WTC11 (cell line): ENCODE results near the gene SLC2A9. TPM values are rescaled to one million over a fixed set of nuclear protein-coding genes. Genes with fewer than 3 reads are reported as not detected.

Source experiments
- ATAC-seq: fragments of 200-7000 bp; cut with Tn5 transposase; 2 replicates; pipeline ENCODE4 v1.10.0; 2021; ENCODE audit warnings: mild to moderate bottlenecking, moderate library complexity
- CTCF ChIA-PET: fragments of 300-600 bp; sonication (Branson Sonifier 250); formaldehyde crosslinking; loops from one replicate; lab custom pipeline; 2021; ENCODE audit warnings: antibody characterized with exemption; lab: Charles Lee
- POLR2A ChIA-PET: fragments of 350-600 bp; sonication (Branson Sonifier 250); formaldehyde crosslinking; loops from one replicate; lab custom pipeline; 2021; ENCODE audit warnings: antibody characterized with exemption; lab: Charles Lee
- DNase-seq: peaks from one replicate; pipeline ENCODE4 v3.0.0; 2021; ENCODE audit warnings: low spot score
- H3K27ac Mint-ChIP-seq: 2 replicates; pipeline ENCODE4 v1.8.0; 2021; ENCODE audit warnings: mixed read lengths
- H3K27me3 Mint-ChIP-seq: 2 replicates; pipeline ENCODE4 v1.8.0; 2021; ENCODE audit warnings: low read depth, mild to moderate bottlenecking, moderate library complexity, mixed read lengths
- H3K36me3 Mint-ChIP-seq: 2 replicates; pipeline ENCODE4 v1.8.0; 2021; ENCODE audit warnings: mixed read lengths
- H3K4me1 Mint-ChIP-seq: 2 replicates; pipeline ENCODE4 v1.8.0; 2022; ENCODE audit warnings: mixed read lengths
- H3K4me3 Mint-ChIP-seq: 2 replicates; pipeline ENCODE4 v1.8.0; 2021; ENCODE audit warnings: mild to moderate bottlenecking, moderate library complexity, mixed read lengths
- H3K9me3 Mint-ChIP-seq: 2 replicates; pipeline ENCODE4 v1.8.0; 2021; ENCODE audit warnings: mixed read lengths
- CREB1 ChIP-seq: sonication (generic); formaldehyde crosslinking; IDR thresholded peaks from 2 replicates; pipeline ENCODE4 v1.8.0; 2023; ENCODE audit warnings: mild to moderate bottlenecking, missing genetic modification reagents
- EMX1 ChIP-seq: fragments of 250-450 bp; sonication (Bioruptor Pico); IDR thresholded peaks from 2 replicates; pipeline ENCODE4 v1.8.0; 2021; ENCODE audit warnings: mild to moderate bottlenecking
- ESRRA ChIP-seq: sonication (generic); formaldehyde crosslinking; IDR thresholded peaks from 2 replicates; pipeline ENCODE4 v1.8.1; 2022; ENCODE audit warnings: mild to moderate bottlenecking, missing genetic modification reagents, borderline replicate concordance
- ETV6 ChIP-seq: sonication (generic); formaldehyde crosslinking; IDR thresholded peaks from 2 replicates; pipeline ENCODE4 v1.8.1; 2022; ENCODE audit warnings: mild to moderate bottlenecking, missing genetic modification reagents
- IRF2 ChIP-seq: sonication (generic); formaldehyde crosslinking; IDR thresholded peaks from 2 replicates; pipeline ENCODE4 v1.8.0; 2022; ENCODE audit warnings: low read depth, missing genetic modification reagents, borderline replicate concordance
- JUN ChIP-seq: sonication (generic); formaldehyde crosslinking; IDR thresholded peaks from 2 replicates; pipeline ENCODE4 v1.8.0; 2023; ENCODE audit warnings: mild to moderate bottlenecking, missing genetic modification reagents
- MXD4 ChIP-seq: fragments of 250-450 bp; sonication (Bioruptor Pico); IDR thresholded peaks from 2 replicates; pipeline ENCODE4 v1.8.0; 2021; ENCODE audit warnings: mild to moderate bottlenecking, moderate library complexity, borderline replicate concordance
- NR3C1 ChIP-seq: sonication (generic); formaldehyde crosslinking; conservative IDR thresholded peaks from 2 replicates; pipeline ENCODE4 v1.8.1; 2023; ENCODE audit warnings: low read depth, mild to moderate bottlenecking, missing genetic modification reagents
- TEAD4 ChIP-seq: sonication (generic); formaldehyde crosslinking; IDR thresholded peaks from 2 replicates; pipeline ENCODE4 v1.8.0; 2022; ENCODE audit warnings: mild to moderate bottlenecking, missing genetic modification reagents
- ZNF121 ChIP-seq: sonication (generic); formaldehyde crosslinking; IDR thresholded peaks from 2 replicates; pipeline ENCODE4 v1.8.0; 2023; ENCODE audit warnings: missing genetic modification reagents
- ZNF232 ChIP-seq: sonication (generic); formaldehyde crosslinking; IDR thresholded peaks from 2 replicates; pipeline ENCODE4 v1.8.0; 2022; ENCODE audit warnings: mild to moderate bottlenecking, missing genetic modification reagents
- ZNF317 ChIP-seq: sonication (generic); formaldehyde crosslinking; IDR thresholded peaks from 2 replicates; pipeline ENCODE4 v1.8.1; 2023; ENCODE audit warnings: low read depth, mild to moderate bottlenecking, moderate library complexity, missing genetic modification reagents, borderline replicate concordance
- total RNA-seq: library from RNA; stranded (reverse); gene quantifications from 3 replicates; pipeline ENCODE4 v1.2.3, GENCODE V29; 2021
- TF ChIP-seq, protein P1 (sequence below): sonication (generic); formaldehyde crosslinking; IDR thresholded peaks from 2 replicates; pipeline ENCODE4 v1.8.0; 2022; ENCODE audit warnings: missing genetic modification reagents
- TF ChIP-seq, protein P2 (sequence below): sonication (generic); formaldehyde crosslinking; IDR thresholded peaks from 2 replicates; pipeline ENCODE4 v1.8.1; 2023; ENCODE audit warnings: mild to moderate bottlenecking, missing genetic modification reagents, moderate library complexity
- TF ChIP-seq, protein P3 (sequence below): fragments of 250-450 bp; sonication (Bioruptor Pico); IDR thresholded peaks from 2 replicates; pipeline ENCODE4 v1.9.0; 2021; ENCODE audit warnings: mild to moderate bottlenecking, borderline replicate concordance
- TF ChIP-seq, protein P4 (sequence below): sonication (generic); formaldehyde crosslinking; IDR thresholded peaks from 2 replicates; pipeline ENCODE4 v1.8.0; 2022; ENCODE audit warnings: mild to moderate bottlenecking, missing genetic modification reagents
- TF ChIP-seq, protein P5 (sequence below): sonication (generic); formaldehyde crosslinking; IDR thresholded peaks from 2 replicates; pipeline ENCODE4 v1.8.1; 2023; ENCODE audit warnings: mild to moderate bottlenecking, moderate library complexity, missing genetic modification reagents
- TF ChIP-seq, protein P6 (sequence below): sonication (generic); formaldehyde crosslinking; IDR thresholded peaks from 2 replicates; pipeline ENCODE4 v1.8.1; 2023; ENCODE audit warnings: mild to moderate bottlenecking, missing genetic modification reagents
- TF ChIP-seq, protein P7 (sequence below): fragments of 250-450 bp; sonication (Bioruptor Pico); IDR thresholded peaks from 2 replicates; pipeline ENCODE4 v1.9.0; 2021; ENCODE audit warnings: mild to moderate bottlenecking

The SLC2A9 gene
- total RNA-seq, 1 experiment from 2014 or later, result not detected

DNA sequence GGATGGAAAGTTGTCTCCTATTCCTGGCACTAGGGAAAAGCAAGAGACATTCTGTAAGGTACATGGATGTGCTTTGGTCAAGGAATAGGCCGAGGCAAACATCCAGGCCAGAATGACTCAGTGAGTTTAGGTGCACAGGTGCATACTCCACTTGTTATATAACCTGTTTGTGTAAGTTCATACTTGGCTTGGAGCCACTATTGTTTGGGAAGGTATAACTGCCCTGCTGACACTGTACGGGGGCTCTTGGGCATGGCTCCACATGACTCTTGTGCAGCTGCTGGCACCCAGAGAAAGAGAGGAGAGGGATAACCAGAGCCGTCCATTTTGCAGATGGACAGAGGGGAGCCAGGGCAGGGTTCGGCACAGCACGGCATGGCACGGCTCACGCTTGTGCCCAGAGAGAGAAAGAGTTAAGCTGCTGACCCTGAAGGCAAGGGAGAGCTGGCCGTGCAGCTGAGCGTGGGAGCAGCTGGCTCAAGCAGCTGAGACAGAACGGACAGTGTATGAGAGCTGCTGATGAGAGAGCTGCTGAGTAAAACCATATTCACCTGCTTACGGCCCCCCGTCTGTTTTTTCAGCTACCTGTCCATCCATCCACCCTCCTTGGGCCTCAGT is 98.0 kb downstream of the SLC2A9 start (continued):
- TF ChIP-seq, protein P1, sequence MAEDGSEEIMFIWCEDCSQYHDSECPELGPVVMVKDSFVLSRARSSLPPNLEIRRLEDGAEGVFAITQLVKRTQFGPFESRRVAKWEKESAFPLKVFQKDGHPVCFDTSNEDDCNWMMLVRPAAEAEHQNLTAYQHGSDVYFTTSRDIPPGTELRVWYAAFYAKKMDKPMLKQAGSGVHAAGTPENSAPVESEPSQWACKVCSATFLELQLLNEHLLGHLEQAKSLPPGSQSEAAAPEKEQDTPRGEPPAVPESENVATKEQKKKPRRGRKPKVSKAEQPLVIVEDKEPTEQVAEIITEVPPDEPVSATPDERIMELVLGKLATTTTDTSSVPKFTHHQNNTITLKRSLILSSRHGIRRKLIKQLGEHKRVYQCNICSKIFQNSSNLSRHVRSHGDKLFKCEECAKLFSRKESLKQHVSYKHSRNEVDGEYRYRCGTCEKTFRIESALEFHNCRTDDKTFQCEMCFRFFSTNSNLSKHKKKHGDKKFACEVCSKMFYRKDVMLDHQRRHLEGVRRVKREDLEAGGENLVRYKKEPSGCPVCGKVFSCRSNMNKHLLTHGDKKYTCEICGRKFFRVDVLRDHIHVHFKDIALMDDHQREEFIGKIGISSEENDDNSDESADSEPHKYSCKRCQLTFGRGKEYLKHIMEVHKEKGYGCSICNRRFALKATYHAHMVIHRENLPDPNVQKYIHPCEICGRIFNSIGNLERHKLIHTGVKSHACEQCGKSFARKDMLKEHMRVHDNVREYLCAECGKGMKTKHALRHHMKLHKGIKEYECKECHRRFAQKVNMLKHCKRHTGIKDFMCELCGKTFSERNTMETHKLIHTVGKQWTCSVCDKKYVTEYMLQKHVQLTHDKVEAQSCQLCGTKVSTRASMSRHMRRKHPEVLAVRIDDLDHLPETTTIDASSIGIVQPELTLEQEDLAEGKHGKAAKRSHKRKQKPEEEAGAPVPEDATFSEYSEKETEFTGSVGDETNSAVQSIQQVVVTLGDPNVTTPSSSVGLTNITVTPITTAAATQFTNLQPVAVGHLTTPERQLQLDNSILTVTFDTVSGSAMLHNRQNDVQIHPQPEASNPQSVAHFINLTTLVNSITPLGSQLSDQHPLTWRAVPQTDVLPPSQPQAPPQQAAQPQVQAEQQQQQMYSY (CRISPR knock-in tag), result no peak
- no peak for TF ChIP-seq ZNF121 (CRISPR knock-in tag)

DNA sequence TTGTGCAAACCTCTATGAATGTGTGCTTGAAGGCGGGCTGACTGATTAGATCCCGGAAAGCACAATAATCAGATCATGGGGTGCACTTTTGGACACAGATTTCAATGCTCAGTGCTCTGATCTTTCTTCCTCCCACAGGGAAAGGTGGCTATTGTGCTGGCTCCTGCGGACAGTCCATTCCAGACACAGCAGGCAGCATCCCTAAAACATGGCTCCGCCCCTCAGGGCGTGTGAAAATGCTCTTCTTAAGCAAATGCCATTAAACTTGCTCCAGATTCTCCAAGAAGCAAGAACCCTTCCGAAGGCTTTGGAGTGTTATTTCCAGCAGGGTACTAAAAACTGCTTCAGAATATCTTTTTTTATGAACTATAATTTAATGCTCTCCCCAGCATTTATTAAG is 100.0 kb downstream of the SLC2A9 start:
- peak; percentile 62 for DNase-seq
- H3K36me3 Mint-ChIP-seq, result no peaks in the 10 kb centered on the region
- peaks cover 20% of the 10 kb centered on the region for H3K4me1 Mint-ChIP-seq
- no peak overlapping the region for H3K4me3 Mint-ChIP-seq
- H3K9me3 Mint-ChIP-seq, result peaks cover 3% of the 10 kb centered on the region; the same call in 1 of the 2 replicates
- no peak overlapping the region for H3K27ac Mint-ChIP-seq
- TF ChIP-seq, protein P2, sequence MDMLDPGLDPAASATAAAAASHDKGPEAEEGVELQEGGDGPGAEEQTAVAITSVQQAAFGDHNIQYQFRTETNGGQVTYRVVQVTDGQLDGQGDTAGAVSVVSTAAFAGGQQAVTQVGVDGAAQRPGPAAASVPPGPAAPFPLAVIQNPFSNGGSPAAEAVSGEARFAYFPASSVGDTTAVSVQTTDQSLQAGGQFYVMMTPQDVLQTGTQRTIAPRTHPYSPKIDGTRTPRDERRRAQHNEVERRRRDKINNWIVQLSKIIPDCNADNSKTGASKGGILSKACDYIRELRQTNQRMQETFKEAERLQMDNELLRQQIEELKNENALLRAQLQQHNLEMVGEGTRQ (CRISPR knock-in tag), result no peak
- TF ChIP-seq CREB1 (CRISPR knock-in tag) (no peak), ESRRA (CRISPR knock-in tag) (no peak), EMX1 (CRISPR knock-in tag) (no peak)
- TF ChIP-seq, protein P3, sequence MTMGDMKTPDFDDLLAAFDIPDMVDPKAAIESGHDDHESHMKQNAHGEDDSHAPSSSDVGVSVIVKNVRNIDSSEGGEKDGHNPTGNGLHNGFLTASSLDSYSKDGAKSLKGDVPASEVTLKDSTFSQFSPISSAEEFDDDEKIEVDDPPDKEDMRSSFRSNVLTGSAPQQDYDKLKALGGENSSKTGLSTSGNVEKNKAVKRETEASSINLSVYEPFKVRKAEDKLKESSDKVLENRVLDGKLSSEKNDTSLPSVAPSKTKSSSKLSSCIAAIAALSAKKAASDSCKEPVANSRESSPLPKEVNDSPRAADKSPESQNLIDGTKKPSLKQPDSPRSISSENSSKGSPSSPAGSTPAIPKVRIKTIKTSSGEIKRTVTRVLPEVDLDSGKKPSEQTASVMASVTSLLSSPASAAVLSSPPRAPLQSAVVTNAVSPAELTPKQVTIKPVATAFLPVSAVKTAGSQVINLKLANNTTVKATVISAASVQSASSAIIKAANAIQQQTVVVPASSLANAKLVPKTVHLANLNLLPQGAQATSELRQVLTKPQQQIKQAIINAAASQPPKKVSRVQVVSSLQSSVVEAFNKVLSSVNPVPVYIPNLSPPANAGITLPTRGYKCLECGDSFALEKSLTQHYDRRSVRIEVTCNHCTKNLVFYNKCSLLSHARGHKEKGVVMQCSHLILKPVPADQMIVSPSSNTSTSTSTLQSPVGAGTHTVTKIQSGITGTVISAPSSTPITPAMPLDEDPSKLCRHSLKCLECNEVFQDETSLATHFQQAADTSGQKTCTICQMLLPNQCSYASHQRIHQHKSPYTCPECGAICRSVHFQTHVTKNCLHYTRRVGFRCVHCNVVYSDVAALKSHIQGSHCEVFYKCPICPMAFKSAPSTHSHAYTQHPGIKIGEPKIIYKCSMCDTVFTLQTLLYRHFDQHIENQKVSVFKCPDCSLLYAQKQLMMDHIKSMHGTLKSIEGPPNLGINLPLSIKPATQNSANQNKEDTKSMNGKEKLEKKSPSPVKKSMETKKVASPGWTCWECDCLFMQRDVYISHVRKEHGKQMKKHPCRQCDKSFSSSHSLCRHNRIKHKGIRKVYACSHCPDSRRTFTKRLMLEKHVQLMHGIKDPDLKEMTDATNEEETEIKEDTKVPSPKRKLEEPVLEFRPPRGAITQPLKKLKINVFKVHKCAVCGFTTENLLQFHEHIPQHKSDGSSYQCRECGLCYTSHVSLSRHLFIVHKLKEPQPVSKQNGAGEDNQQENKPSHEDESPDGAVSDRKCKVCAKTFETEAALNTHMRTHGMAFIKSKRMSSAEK (CRISPR knock-in tag), result no peak
- TF ChIP-seq, protein P4, sequence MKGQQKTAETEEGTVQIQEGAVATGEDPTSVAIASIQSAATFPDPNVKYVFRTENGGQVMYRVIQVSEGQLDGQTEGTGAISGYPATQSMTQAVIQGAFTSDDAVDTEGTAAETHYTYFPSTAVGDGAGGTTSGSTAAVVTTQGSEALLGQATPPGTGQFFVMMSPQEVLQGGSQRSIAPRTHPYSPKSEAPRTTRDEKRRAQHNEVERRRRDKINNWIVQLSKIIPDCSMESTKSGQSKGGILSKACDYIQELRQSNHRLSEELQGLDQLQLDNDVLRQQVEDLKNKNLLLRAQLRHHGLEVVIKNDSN (CRISPR knock-in tag), result no peak
- TF ChIP-seq, protein P5, sequence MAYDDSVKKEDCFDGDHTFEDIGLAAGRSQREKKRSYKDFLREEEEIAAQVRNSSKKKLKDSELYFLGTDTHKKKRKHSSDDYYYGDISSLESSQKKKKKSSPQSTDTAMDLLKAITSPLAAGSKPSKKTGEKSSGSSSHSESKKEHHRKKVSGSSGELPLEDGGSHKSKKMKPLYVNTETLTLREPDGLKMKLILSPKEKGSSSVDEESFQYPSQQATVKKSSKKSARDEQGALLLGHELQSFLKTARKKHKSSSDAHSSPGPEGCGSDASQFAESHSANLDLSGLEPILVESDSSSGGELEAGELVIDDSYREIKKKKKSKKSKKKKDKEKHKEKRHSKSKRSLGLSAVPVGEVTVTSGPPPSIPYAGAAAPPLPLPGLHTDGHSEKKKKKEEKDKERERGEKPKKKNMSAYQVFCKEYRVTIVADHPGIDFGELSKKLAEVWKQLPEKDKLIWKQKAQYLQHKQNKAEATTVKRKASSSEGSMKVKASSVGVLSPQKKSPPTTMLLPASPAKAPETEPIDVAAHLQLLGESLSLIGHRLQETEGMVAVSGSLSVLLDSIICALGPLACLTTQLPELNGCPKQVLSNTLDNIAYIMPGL, result no peak
- TF ChIP-seq, all 79 proteins: peak for 0
- ChIA-PET CTCF (interaction anchor here (1.5 kb wide), 1 partner anchor 93 kb away, joined by 8 read pairs; no protein-coding TSS in a partner anchor), POLR2A (interaction anchor here (0.7 kb wide), 1 partner anchor 254 kb away, joined by 3 read pairs; no protein-coding TSS in a partner anchor)
- ATAC-seq, result peak; percentile 80
- no peaks in the 10 kb centered on the region; the same call in 1 of the 2 replicates for H3K27me3 Mint-ChIP-seq

DNA sequence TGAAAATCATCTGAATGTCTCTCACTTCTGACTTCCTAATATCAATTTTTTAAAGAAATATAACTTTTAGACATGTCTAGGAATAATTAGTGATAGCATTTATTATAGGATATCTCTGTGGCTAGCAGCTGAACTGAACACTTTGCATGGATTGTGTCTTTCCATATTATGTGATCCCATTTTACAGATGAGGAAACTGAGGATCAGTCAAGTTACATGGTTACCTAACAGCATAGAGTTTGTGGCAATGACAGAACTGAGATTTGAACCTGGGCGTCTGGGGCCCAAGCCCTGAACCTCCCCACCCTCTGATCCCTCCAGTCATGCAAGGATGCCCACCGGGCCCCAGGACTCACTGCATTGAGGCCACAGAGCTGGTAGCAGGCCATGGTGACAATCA is 101.3 kb downstream of the SLC2A9 start:
- no peak for DNase-seq
- POLR2A ChIA-PET, result no interaction called here
- no peaks in the 10 kb centered on the region; the same call in 1 of the 2 replicates for H3K27me3 Mint-ChIP-seq

More for the DNA sequence above, 101.3 kb downstream of the SLC2A9 start:
- Mint-ChIP-seq H3K4me1 (peaks cover 20% of the 10 kb centered on the region), H3K9me3 (peaks cover 3% of the 10 kb centered on the region; the same call in 1 of the 2 replicates), H3K36me3 (no peaks in the 10 kb centered on the region), H3K4me3 (no peak overlapping the region), H3K27ac (no peak overlapping the region)
- ATAC-seq, result no peak
- CTCF ChIA-PET, result interaction anchor here (0.9 to 2.9 kb wide), 4 partner anchors 20 to 96 kb away, joined by 3 to 28 read pairs (median 12); no protein-coding TSS in a partner anchor
- TF ChIP-seq ZNF317 (CRISPR knock-in tag), result no peak
- no peak for TF ChIP-seq TEAD4 (CRISPR knock-in tag)
- no peak for TF ChIP-seq JUN
- TF ChIP-seq, protein P6, sequence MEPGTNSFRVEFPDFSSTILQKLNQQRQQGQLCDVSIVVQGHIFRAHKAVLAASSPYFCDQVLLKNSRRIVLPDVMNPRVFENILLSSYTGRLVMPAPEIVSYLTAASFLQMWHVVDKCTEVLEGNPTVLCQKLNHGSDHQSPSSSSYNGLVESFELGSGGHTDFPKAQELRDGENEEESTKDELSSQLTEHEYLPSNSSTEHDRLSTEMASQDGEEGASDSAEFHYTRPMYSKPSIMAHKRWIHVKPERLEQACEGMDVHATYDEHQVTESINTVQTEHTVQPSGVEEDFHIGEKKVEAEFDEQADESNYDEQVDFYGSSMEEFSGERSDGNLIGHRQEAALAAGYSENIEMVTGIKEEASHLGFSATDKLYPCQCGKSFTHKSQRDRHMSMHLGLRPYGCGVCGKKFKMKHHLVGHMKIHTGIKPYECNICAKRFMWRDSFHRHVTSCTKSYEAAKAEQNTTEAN, result no peak
- no peak for TF ChIP-seq ETV6 (CRISPR knock-in tag)
- TF ChIP-seq, protein P7, sequence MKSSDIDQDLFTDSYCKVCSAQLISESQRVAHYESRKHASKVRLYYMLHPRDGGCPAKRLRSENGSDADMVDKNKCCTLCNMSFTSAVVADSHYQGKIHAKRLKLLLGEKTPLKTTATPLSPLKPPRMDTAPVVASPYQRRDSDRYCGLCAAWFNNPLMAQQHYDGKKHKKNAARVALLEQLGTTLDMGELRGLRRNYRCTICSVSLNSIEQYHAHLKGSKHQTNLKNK (CRISPR knock-in tag), result no peak
- no peak for TF ChIP-seq ZNF232
- TF ChIP-seq MXD4 (CRISPR knock-in tag), result no peak
- TF ChIP-seq NR3C1 (CRISPR knock-in tag), result no peak
- TF ChIP-seq IRF2 (CRISPR knock-in tag), result no peak
